ENCODE measurements around the gene SERPINE1. TPM values are rescaled to one million over a fixed set of nuclear protein-coding genes. Genes with fewer than 3 reads are reported as not detected.
A peak's percentile ranks its signal among the peaks of the same experiment; 100 is the strongest.

The SERPINE1 gene
- total and polyA plus RNA-seq, 3 donors from 2014 or later: 5.6 to 7.6 (median 5.8) TPM

GRCh38 chr7:101133621-101134398, 6.9 kb downstream of the SERPINE1 start:
- TF ChIP-seq CTCF (IDR thresholded peaks at IDR 0.05): no peak
- no peak for TF ChIP-seq POLR2A (IDR thresholded peaks at IDR 0.05)
- H3K9me3 ChIP-seq: no peaks in the 10 kb centered on the region
- 84 to 89% methylated on average over 15 of the region's 15 CpGs for whole genome bisulfite sequencing, 2 donors
- no peak overlapping the region for H3K4me3 ChIP-seq
- no peaks in the 10 kb centered on the region for H3K27me3 ChIP-seq
- no peak for DNase-seq
- intact Hi-C loops (cut with DNase I; ENCODE audit: low total_unique reads): no loop called here
- no peaks in the 10 kb centered on the region for H3K4me1 ChIP-seq
- no peaks in the 10 kb centered on the region for H3K36me3 ChIP-seq (ENCODE audit: low read depth, missing control alignments)
- H3K27ac ChIP-seq: no peak overlapping the region

- Histone ChIP-seq H3K4me3 (no peak overlapping the region), H3K36me3 (ENCODE audit: low read depth, missing control alignments) (no peaks in the 10 kb centered on the region), H3K27me3 (no peaks in the 10 kb centered on the region), H3K9me3 (no peaks in the 10 kb centered on the region), H3K4me1 (no peaks in the 10 kb centered on the region), H3K27ac (no peak overlapping the region)
- intact Hi-C loops (cut with DNase I; ENCODE audit: low total_unique reads): no loop called here
- WGBS, 2 donors: 84 to 90% methylated on average over 6 of the region's 6 CpGs
- TF ChIP-seq CTCF (IDR thresholded peaks at IDR 0.05) (no peak), POLR2A (IDR thresholded peaks at IDR 0.05) (no peak)
- DNase-seq: no peak
These were observed 7.6 kb downstream of the SERPINE1 start for GRCh38 chr7:101134399-101134980.

GRCh38 chr7:101137651-101138212, 10.8 kb downstream of the SERPINE1 start:
- intact Hi-C loops (cut with DNase I; ENCODE audit: low total_unique reads): no loop called here
- WGBS, 2 donors: 73 to 84% methylated on average over 9 of the region's 9 CpGs

GRCh38 chr7:101138213-101138870, 11.4 kb downstream of the SERPINE1 start:
- no peak overlapping the region for H3K4me3 ChIP-seq
- intact Hi-C loops (cut with DNase I; ENCODE audit: low total_unique reads): no loop called here
- peak; percentile 57 for DNase-seq

More at GRCh38 chr7:101137651-101138212, 10.8 kb downstream of the SERPINE1 start:
- H3K36me3 ChIP-seq (ENCODE audit: low read depth, missing control alignments): no peaks in the 10 kb centered on the region
- H3K4me1 ChIP-seq: no peaks in the 10 kb centered on the region
- H3K27me3 ChIP-seq: no peaks in the 10 kb centered on the region
- peak overlapping the region in 1 of 2 donors; percentile 53 for H3K27ac ChIP-seq
- no peak for TF ChIP-seq CTCF (IDR thresholded peaks at IDR 0.05)
- no peak for TF ChIP-seq POLR2A (IDR thresholded peaks at IDR 0.05)
- H3K4me3 ChIP-seq: no peak overlapping the region
- H3K9me3 ChIP-seq: no peaks in the 10 kb centered on the region
- no peak for DNase-seq

More at GRCh38 chr7:101138213-101138870, 11.4 kb downstream of the SERPINE1 start:
- Histone ChIP-seq H3K4me1 (no peaks in the 10 kb centered on the region), H3K27me3 (no peaks in the 10 kb centered on the region), H3K9me3 (no peaks in the 10 kb centered on the region), H3K27ac (peak overlapping the region in 1 of 2 donors; percentile 53), H3K36me3 (ENCODE audit: low read depth, missing control alignments) (no peaks in the 10 kb centered on the region)
- WGBS, 2 donors: 31 to 34% methylated on average over 16 of the region's 16 CpGs
- TF ChIP-seq CTCF (IDR thresholded peaks at IDR 0.05) (peak; percentile 61 to 85 (median 73)), POLR2A (IDR thresholded peaks at IDR 0.05) (no peak)
